ENCODE measurements around the gene NME4.

The NME4 gene

DNA sequence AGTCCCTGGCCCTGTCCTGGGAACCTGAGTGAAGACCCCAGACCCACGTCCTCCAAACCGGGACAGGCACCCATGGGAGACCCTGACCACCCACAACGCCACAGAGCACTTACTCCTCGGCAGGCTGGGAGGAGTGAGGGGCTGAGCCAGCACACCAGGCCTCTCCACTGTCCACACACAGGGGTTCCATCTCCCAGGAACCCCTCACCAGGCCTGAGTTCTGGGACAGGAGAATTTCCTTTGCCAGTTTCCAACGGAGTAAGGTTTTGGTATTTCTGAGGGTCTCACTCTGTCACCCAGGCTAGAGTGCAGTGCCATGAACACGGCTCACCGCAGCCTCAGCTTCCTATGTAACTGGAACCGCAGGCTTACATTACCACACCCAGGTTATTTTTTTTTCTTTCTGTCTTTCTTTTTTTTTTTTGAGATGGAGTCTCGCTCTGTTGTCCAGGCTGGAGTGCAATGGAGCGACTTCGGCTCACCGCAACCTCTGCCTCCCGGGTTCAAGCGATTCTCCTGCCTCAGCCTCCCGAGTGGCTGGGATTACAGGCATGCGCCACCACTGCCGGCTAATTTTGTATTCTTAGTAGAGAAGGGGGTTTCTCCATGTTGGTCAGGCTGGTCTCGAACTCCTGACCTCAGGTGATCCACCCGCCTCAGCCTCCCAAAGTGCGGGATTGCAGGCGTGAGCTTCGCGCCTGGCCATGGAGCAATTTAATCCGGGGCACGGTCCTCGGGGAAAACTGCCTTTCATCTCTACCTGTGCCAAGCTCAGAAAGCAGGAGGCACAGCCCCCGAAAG lies 16.8 kb upstream of the NME4 start:
- ChIA-PET POLR2A (interaction anchor here (1.1 kb wide), 1 partner anchor 13 kb away, joined by 4 read pairs; no protein-coding TSS in a partner anchor), CTCF (interaction anchor here (1.0 kb wide), 1 partner anchor 18 kb away, joined by 4 read pairs; no protein-coding TSS in a partner anchor)
- DNase-seq (ENCODE audit: extremely low spot score) = no peak
- TF ChIP-seq, protein P1, sequence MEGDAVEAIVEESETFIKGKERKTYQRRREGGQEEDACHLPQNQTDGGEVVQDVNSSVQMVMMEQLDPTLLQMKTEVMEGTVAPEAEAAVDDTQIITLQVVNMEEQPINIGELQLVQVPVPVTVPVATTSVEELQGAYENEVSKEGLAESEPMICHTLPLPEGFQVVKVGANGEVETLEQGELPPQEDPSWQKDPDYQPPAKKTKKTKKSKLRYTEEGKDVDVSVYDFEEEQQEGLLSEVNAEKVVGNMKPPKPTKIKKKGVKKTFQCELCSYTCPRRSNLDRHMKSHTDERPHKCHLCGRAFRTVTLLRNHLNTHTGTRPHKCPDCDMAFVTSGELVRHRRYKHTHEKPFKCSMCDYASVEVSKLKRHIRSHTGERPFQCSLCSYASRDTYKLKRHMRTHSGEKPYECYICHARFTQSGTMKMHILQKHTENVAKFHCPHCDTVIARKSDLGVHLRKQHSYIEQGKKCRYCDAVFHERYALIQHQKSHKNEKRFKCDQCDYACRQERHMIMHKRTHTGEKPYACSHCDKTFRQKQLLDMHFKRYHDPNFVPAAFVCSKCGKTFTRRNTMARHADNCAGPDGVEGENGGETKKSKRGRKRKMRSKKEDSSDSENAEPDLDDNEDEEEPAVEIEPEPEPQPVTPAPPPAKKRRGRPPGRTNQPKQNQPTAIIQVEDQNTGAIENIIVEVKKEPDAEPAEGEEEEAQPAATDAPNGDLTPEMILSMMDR (IDR thresholded peaks at IDR 0.05; ENCODE audit: control extremely low read depth, extremely low read depth, low read depth, missing control alignments) = no peak

DNA sequence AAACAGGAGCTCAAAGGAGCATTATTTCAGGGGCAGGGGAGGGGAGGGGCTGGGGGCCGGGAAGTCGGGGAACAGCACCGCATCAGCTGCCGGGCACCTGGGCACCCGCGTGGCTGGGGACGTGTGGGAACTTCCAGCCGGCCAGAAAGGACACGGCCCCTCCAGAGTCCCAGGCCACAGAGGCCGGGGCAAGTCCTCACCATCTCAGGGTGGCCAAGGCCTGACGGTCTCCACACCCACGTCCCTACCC lies 16.3 kb upstream of the NME4 start:
- no peak for DNase-seq (ENCODE audit: extremely low spot score)
- POLR2A ChIA-PET = interaction anchor here (0.5 to 1.1 kb wide), 2 partner anchors 13 to 990 kb away, joined by 4 to 8 read pairs; no protein-coding TSS in a partner anchor
- TF ChIP-seq, protein P1 (IDR thresholded peaks at IDR 0.05; ENCODE audit: control extremely low read depth, extremely low read depth, low read depth, missing control alignments) = no peak
- CTCF ChIA-PET = no interaction called here

GRCh38 chr16:381012-381788 lies 15.8 kb upstream of the NME4 start:
- POLR2A ChIA-PET = interaction anchor here (0.5 to 1.1 kb wide), 2 partner anchors 12 to 989 kb away, joined by 4 to 8 read pairs; no protein-coding TSS in a partner anchor
- DNase-seq (ENCODE audit: extremely low spot score) = no peak

DNA sequence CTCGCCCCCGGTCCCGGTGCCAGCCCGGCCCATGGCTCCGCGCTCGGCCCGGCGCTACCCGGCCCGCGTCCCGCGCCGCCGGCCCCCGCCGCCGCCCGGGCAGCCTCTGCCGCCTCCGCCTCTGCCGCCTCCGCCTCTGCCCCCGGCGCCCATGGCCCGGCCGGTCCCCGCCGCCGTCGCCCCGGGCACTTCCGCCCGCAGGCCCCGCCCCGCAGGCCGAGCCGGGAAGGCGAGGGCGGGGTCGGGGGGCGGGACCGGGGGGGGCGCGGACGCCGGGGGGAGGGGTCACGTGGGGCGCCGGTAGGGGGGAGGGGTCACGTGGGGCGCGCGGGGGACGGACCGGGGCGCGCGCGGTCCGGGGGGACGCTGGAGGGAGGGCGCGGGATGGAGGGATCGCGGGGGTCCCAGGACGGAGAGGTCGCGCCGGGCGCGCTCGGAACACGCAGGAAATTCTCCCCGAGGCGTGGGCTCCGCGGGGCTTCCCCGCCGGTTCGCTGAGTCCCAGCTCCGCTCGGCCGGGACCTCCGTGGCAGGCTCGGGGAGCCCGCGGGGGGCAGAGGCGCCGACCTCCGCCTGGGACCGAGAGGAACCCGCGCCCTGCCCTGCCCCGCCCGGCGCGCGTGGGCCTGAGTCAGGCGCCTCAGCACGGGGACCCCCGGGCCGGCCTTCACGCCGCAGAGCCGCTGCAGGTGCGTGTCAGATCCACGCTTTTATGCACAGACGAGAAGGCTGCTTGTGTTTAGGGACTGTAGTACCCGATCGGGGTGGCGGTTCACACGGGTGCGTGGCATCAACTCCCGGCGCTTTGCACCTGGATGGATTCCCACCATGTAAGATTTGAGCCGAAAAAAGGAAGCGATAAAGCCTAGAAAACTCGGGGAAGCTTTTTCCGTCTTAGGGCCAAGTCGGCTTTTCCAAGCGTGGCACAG lies 14.9 kb upstream of the NME4 start, which contains the start of gene PGAP6:
Gene PGAP6 (minus strand): TSS at position 190 of the 929 bp plus-strand sequence. CDS start 157 bp downstream, at position 33.
- TF ChIP-seq, protein P1 (IDR thresholded peaks at IDR 0.05; ENCODE audit: control extremely low read depth, extremely low read depth, low read depth, missing control alignments) = no peak
- DNase-seq (ENCODE audit: extremely low spot score) = peak; percentile 94
- ChIA-PET CTCF (interaction anchor here (0.8 to 2.1 kb wide), 6 partner anchors 10 to 275 kb away, joined by 3 to 5 read pairs (median 4); partner anchors contain the start of genes HBQ1 and RAB11FIP3), POLR2A (interaction anchor here (1.0 kb wide), 1 partner anchor 19 kb away, joined by 11 read pairs; the partner anchor contains the start of gene DECR2)

More at GRCh38 chr16:381012-381788, 15.8 kb upstream of the NME4 start:
- CTCF ChIA-PET = interaction anchor here (1.5 to 2.1 kb wide), 2 partner anchors 44 to 275 kb away, joined by 3 to 5 read pairs; partner anchors contain the start of gene RAB11FIP3
- TF ChIP-seq, protein P1 (IDR thresholded peaks at IDR 0.05; ENCODE audit: control extremely low read depth, extremely low read depth, low read depth, missing control alignments) = no peak

DNA sequence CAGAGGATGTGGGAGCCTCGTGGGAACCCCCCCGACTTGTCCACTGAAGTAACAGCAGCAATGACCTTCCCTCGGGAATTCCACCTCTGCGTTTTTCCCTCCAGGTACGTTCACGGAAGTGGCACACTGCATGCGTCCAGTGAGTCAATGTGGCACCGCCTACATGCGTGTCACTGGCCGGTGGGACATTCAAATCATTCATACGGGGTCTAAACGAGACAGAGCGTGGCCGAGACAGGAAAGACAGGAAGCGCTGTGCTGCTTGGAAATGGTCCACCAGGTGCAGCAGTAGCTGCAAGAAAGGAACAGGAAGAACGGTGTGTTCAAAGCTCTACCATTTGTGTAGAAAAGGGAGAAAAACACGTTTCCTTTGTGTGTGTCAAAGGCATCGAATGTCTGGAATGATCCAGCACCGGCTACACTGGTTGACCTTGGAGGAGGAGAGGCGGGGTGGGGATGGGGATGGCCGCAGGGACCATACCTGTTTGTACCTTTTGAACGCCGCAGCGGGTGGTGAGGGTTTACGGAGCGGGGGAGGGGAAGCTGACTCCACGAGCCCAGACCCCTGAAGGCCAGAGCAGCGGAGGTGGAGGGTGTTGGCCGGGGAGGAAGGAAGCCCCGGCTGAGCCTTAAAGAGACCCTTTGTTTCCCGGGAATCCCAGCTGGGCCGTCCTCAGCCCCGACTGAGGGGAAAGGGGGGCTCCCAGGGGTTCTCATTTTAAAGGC lies 13.5 kb upstream of the NME4 start:
- CTCF ChIA-PET = interaction anchor here (0.9 to 2.1 kb wide), 4 partner anchors 8 to 277 kb away, joined by 3 to 5 read pairs (median 5); no protein-coding TSS in a partner anchor
- POLR2A ChIA-PET = interaction anchor here (1.0 kb wide), 1 partner anchor 18 kb away, joined by 11 read pairs; the partner anchor contains the start of gene DECR2
- DNase-seq (ENCODE audit: extremely low spot score) = no peak
- TF ChIP-seq, protein P1 (IDR thresholded peaks at IDR 0.05; ENCODE audit: control extremely low read depth, extremely low read depth, low read depth, missing control alignments) = no peak

Data from GM10248 (cell line).